Memory B cell (primary cell): ENCODE data around the gene PRKAR1B.

Source experiments
- ATAC-seq: fragments of 150-1000 bp; cut with Tn5 transposase; 2 replicates; pipeline ENCODE4 v1.10.0; 2021; ENCODE audit warnings: low read depth, mild to moderate bottlenecking, moderate library complexity
- DNase-seq, 2 donors: peaks; one replicate each; pipeline ENCODE4 v3.0.0; 2022; ENCODE audit warnings: low spot score in 2 of 2
- H3K27ac Mint-ChIP-seq: one replicate; pipeline ENCODE4 v1.8.0; 2022; ENCODE audit warnings: mild to moderate bottlenecking, moderate library complexity, mixed read lengths
- H3K27me3 Mint-ChIP-seq: one replicate; pipeline ENCODE4 v1.8.0; 2022; ENCODE audit warnings: mixed read lengths
- H3K36me3 Mint-ChIP-seq: one replicate; pipeline ENCODE4 v1.8.0; 2022; ENCODE audit warnings: mild to moderate bottlenecking, mixed read lengths
- H3K4me1 Mint-ChIP-seq: one replicate; pipeline ENCODE4 v1.8.0; 2022; ENCODE audit warnings: mixed read lengths
- H3K4me3 Mint-ChIP-seq: one replicate; pipeline ENCODE4 v1.8.0; 2022; ENCODE audit warnings: mild to moderate bottlenecking, moderate library complexity, mixed read lengths
- H3K9me3 Mint-ChIP-seq: one replicate; pipeline ENCODE4 v1.8.0; 2022; ENCODE audit warnings: mixed read lengths

PRKAR1B gene

GRCh38 chr7:569996-570800, 156.9 kb downstream of the PRKAR1B start:
- no peak overlapping the region for H3K4me3 Mint-ChIP-seq
- H3K36me3 Mint-ChIP-seq: no peaks in the 10 kb centered on the region
- DNase-seq (no peak), ATAC-seq (no peak)
- no peaks in the 10 kb centered on the region for H3K4me1 Mint-ChIP-seq
- H3K27ac Mint-ChIP-seq: no peak overlapping the region
- H3K9me3 Mint-ChIP-seq: no peaks in the 10 kb centered on the region
- H3K27me3 Mint-ChIP-seq: no peaks in the 10 kb centered on the region

- Mint-ChIP-seq H3K4me3 (no peak overlapping the region), H3K36me3 (no peaks in the 10 kb centered on the region), H3K9me3 (no peaks in the 10 kb centered on the region)
Measured at GRCh38 chr7:569071-569855, 157.8 kb downstream of the PRKAR1B start.

GRCh38 chr7:568031-568951, 158.8 kb downstream of the PRKAR1B start:
- no peak for DNase-seq
- Mint-ChIP-seq H3K4me1 (no peaks in the 10 kb centered on the region), H3K27ac (no peak overlapping the region), H3K9me3 (no peaks in the 10 kb centered on the region), H3K4me3 (no peak overlapping the region), H3K36me3 (no peaks in the 10 kb centered on the region), H3K27me3 (no peaks in the 10 kb centered on the region)
- no peak for ATAC-seq

More at GRCh38 chr7:569071-569855, 157.8 kb downstream of the PRKAR1B start:
- H3K27me3 Mint-ChIP-seq: no peaks in the 10 kb centered on the region
- DNase-seq (no peak), ATAC-seq (no peak)
- no peaks in the 10 kb centered on the region for H3K4me1 Mint-ChIP-seq
- no peak overlapping the region for H3K27ac Mint-ChIP-seq

- no peaks in the 10 kb centered on the region for H3K27me3 Mint-ChIP-seq
- no peaks in the 10 kb centered on the region for H3K4me1 Mint-ChIP-seq
- no peaks in the 10 kb centered on the region for H3K9me3 Mint-ChIP-seq
- no peak for DNase-seq
- no peak overlapping the region for H3K4me3 Mint-ChIP-seq
- ATAC-seq: no peak
- H3K27ac Mint-ChIP-seq: no peak overlapping the region
- H3K36me3 Mint-ChIP-seq: no peaks in the 10 kb centered on the region
Measured at GRCh38 chr7:567305-567883, 159.7 kb downstream of the PRKAR1B start.

- DNase-seq (no peak), ATAC-seq (no peak)
- H3K4me1 Mint-ChIP-seq: no peaks in the 10 kb centered on the region
- H3K4me3 Mint-ChIP-seq: no peak overlapping the region
- H3K36me3 Mint-ChIP-seq: no peaks in the 10 kb centered on the region
- H3K9me3 Mint-ChIP-seq: no peaks in the 10 kb centered on the region
- H3K27ac Mint-ChIP-seq: no peak overlapping the region
- H3K27me3 Mint-ChIP-seq: no peaks in the 10 kb centered on the region
Measured at GRCh38 chr7:566100-566499, 161.0 kb downstream of the PRKAR1B start.

GRCh38 chr7:564176-564865, 162.8 kb downstream of the PRKAR1B start:
- no peak for ATAC-seq
- Mint-ChIP-seq H3K27ac (no peak overlapping the region), H3K4me1 (no peaks in the 10 kb centered on the region), H3K4me3 (no peak overlapping the region), H3K27me3 (no peaks in the 10 kb centered on the region), H3K36me3 (no peaks in the 10 kb centered on the region), H3K9me3 (no peaks in the 10 kb centered on the region)
- DNase-seq: no peak

- H3K9me3 Mint-ChIP-seq: no peaks in the 10 kb centered on the region
- DNase-seq (no peak), ATAC-seq (no peak)
- H3K27ac Mint-ChIP-seq: no peak overlapping the region
- H3K4me3 Mint-ChIP-seq: no peak overlapping the region
- no peaks in the 10 kb centered on the region for H3K27me3 Mint-ChIP-seq
- peaks cover 2% of the 10 kb centered on the region for H3K36me3 Mint-ChIP-seq
- H3K4me1 Mint-ChIP-seq: no peaks in the 10 kb centered on the region
Measured at GRCh38 chr7:563629-564170, 163.4 kb downstream of the PRKAR1B start.

GRCh38 chr7:562789-563628, 164.1 kb downstream of the PRKAR1B start:
- H3K9me3 Mint-ChIP-seq: no peaks in the 10 kb centered on the region
- no peaks in the 10 kb centered on the region for H3K27me3 Mint-ChIP-seq
- ATAC-seq: no peak
- H3K27ac Mint-ChIP-seq: no peak overlapping the region
- H3K4me3 Mint-ChIP-seq: no peak overlapping the region
- peaks cover 2% of the 10 kb centered on the region for H3K36me3 Mint-ChIP-seq
- no peaks in the 10 kb centered on the region for H3K4me1 Mint-ChIP-seq
- DNase-seq: no peak

- H3K27me3 Mint-ChIP-seq: no peaks in the 10 kb centered on the region
- ATAC-seq (no peak), DNase-seq (no peak)
- no peak overlapping the region for H3K4me3 Mint-ChIP-seq
- H3K9me3 Mint-ChIP-seq: no peaks in the 10 kb centered on the region
- H3K27ac Mint-ChIP-seq: no peak overlapping the region
- no peaks in the 10 kb centered on the region for H3K4me1 Mint-ChIP-seq
- H3K36me3 Mint-ChIP-seq: peaks cover 2% of the 10 kb centered on the region
Measured at GRCh38 chr7:562374-562675, 164.8 kb downstream of the PRKAR1B start.

- Mint-ChIP-seq H3K27me3 (no peaks in the 10 kb centered on the region), H3K27ac (no peak overlapping the region), H3K4me1 (no peaks in the 10 kb centered on the region), H3K36me3 (peaks cover 2% of the 10 kb centered on the region), H3K4me3 (no peak overlapping the region), H3K9me3 (no peaks in the 10 kb centered on the region)
- ATAC-seq (no peak), DNase-seq (no peak)
Measured at GRCh38 chr7:561631-562373, 165.3 kb downstream of the PRKAR1B start.

- H3K9me3 Mint-ChIP-seq: no peaks in the 10 kb centered on the region
- ATAC-seq: no peak
- no peaks in the 10 kb centered on the region for H3K4me1 Mint-ChIP-seq
- H3K36me3 Mint-ChIP-seq: peaks cover 2% of the 10 kb centered on the region
- H3K27me3 Mint-ChIP-seq: no peaks in the 10 kb centered on the region
- no peak for DNase-seq
- H3K27ac Mint-ChIP-seq: no peak overlapping the region
- no peak overlapping the region for H3K4me3 Mint-ChIP-seq
Measured at GRCh38 chr7:560966-561630, 166.0 kb downstream of the PRKAR1B start.

GRCh38 chr7:559396-559705, 167.7 kb downstream of the PRKAR1B start:
- ATAC-seq (no peak), DNase-seq (no peak)
- no peaks in the 10 kb centered on the region for H3K27me3 Mint-ChIP-seq
- no peaks in the 10 kb centered on the region for H3K9me3 Mint-ChIP-seq
- H3K27ac Mint-ChIP-seq: no peak overlapping the region
- no peaks in the 10 kb centered on the region for H3K4me1 Mint-ChIP-seq
- peaks cover 2% of the 10 kb centered on the region for H3K36me3 Mint-ChIP-seq
- no peak overlapping the region for H3K4me3 Mint-ChIP-seq
